ENCODE data around the gene MUC3A.

MUC3A gene

GRCh38 chr7:100946111-100946510 is 3.2 kb upstream of the MUC3A start:
- DNase-seq (ENCODE audit: low spot score), result no peak

GRCh38 chr7:100946766-100947365 is 2.5 kb upstream of the MUC3A start:
- DNase-seq (ENCODE audit: low spot score), result no peak

- DNase-seq (ENCODE audit: low spot score), result no peak
These were observed 1.5 kb upstream of the MUC3A start for GRCh38 chr7:100947792-100948191.

GRCh38 chr7:100949933-100950443 is 654 bp downstream of the MUC3A start:
- DNase-seq (ENCODE audit: low spot score), result no peak

- DNase-seq (ENCODE audit: low spot score), result no peak
These were observed 1.8 kb downstream of the MUC3A start for GRCh38 chr7:100951172-100951571.

GRCh38 chr7:100951888-100952560 is 2.7 kb downstream of the MUC3A start:
- no peak for DNase-seq (ENCODE audit: low spot score)

GRCh38 chr7:100952641-100953040 is 3.3 kb downstream of the MUC3A start:
- no peak for DNase-seq (ENCODE audit: low spot score)

- DNase-seq (ENCODE audit: low spot score), result no peak
These were observed 8.6 kb downstream of the MUC3A start for GRCh38 chr7:100957832-100958421.

- DNase-seq (ENCODE audit: low spot score), result no peak
These were observed 10.6 kb downstream of the MUC3A start for GRCh38 chr7:100959894-100960293.

- no peak for DNase-seq (ENCODE audit: low spot score)
These were observed 13.2 kb downstream of the MUC3A start for GRCh38 chr7:100962537-100962936.

- no peak for DNase-seq (ENCODE audit: low spot score)
These were observed 14.1 kb downstream of the MUC3A start for GRCh38 chr7:100963386-100963785.

GRCh38 chr7:100963874-100964273 is 14.5 kb downstream of the MUC3A start:
- DNase-seq (ENCODE audit: low spot score), result no peak

GRCh38 chr7:100964630-100965029 is 15.3 kb downstream of the MUC3A start:
- no peak for DNase-seq (ENCODE audit: low spot score)

- no peak for DNase-seq (ENCODE audit: low spot score)
These were observed 15.8 kb downstream of the MUC3A start for GRCh38 chr7:100965045-100965722.

GRCh38 chr7:100965723-100966541 is 16.6 kb downstream of the MUC3A start:
- peak; percentile 64 for DNase-seq (ENCODE audit: low spot score)

GRCh38 chr7:100966542-100967291 is 17.4 kb downstream of the MUC3A start:
- no peak for DNase-seq (ENCODE audit: low spot score)

- no peak for DNase-seq (ENCODE audit: low spot score)
These were observed 18.0 kb downstream of the MUC3A start for GRCh38 chr7:100967292-100967863.

- DNase-seq (ENCODE audit: low spot score), result no peak
These were observed 18.7 kb downstream of the MUC3A start for GRCh38 chr7:100968031-100968430.

GRCh38 chr7:100968650-100969049 is 19.3 kb downstream of the MUC3A start:
- no peak for DNase-seq (ENCODE audit: low spot score)

GRCh38 chr7:100969066-100969615 is 19.8 kb downstream of the MUC3A start, which contains the start of gene MUC12:
TSS of gene MUC12 (plus strand) at chr7:100969565. CDS start at chr7:100969623, 58 bp downstream.
- DNase-seq (ENCODE audit: low spot score), result no peak
